Bone marrow (tissue), 2 donors: Measurements from ENCODE around the gene PITX1.
"Not testable (repeated sequence)": the region's sequence is repeated elsewhere in the genome, so short reads cannot be mapped to it uniquely, and the experiment has no call there.

Experiments
- DNase-seq, 2 donors: peaks; one replicate each; lab custom pipeline; 2025; lab: John Stamatoyannopoulos, UW

Gene PITX1

GRCh38 chr5:135033901-135034235 lies at the start of gene PITX1:
PITX1 (minus strand) TSS chr5:135034228; CDS start chr5:135033881, 347 bp downstream.
- no peak for DNase-seq

- not testable (repeated sequence) for DNase-seq
These were observed 49.3 kb upstream of the PITX1 start for GRCh38 chr5:135083334-135083733.

GRCh38 chr5:135081240-135081639 lies 47.2 kb upstream of the PITX1 start:
- no peak for DNase-seq

- DNase-seq: no peak
These were observed 45.7 kb upstream of the PITX1 start for GRCh38 chr5:135079760-135080159.

GRCh38 chr5:135079099-135079681 lies 45.2 kb upstream of the PITX1 start:
- DNase-seq: no peak

- DNase-seq: no peak
These were observed 42.8 kb upstream of the PITX1 start for GRCh38 chr5:135076801-135077200.

- DNase-seq: no peak
These were observed 42.0 kb upstream of the PITX1 start for GRCh38 chr5:135076051-135076491.

GRCh38 chr5:135075621-135076020 lies 41.6 kb upstream of the PITX1 start:
- DNase-seq: no peak

- DNase-seq: no peak
These were observed 39.8 kb upstream of the PITX1 start for GRCh38 chr5:135073761-135074345.

GRCh38 chr5:135072387-135073281 lies 38.6 kb upstream of the PITX1 start:
- no peak for DNase-seq

- DNase-seq: no peak
These were observed 37.3 kb upstream of the PITX1 start for GRCh38 chr5:135071311-135071710.

GRCh38 chr5:135069895-135070657 lies 36.0 kb upstream of the PITX1 start:
- no peak for DNase-seq

GRCh38 chr5:135069016-135069770 lies 35.2 kb upstream of the PITX1 start:
- DNase-seq: no peak

GRCh38 chr5:135067587-135067986 lies 33.6 kb upstream of the PITX1 start:
- DNase-seq: no peak

- no peak for DNase-seq
These were observed 32.8 kb upstream of the PITX1 start for GRCh38 chr5:135066781-135067180.

GRCh38 chr5:135065306-135066265 lies 31.6 kb upstream of the PITX1 start:
- DNase-seq: no peak

- no peak for DNase-seq
These were observed 30.2 kb upstream of the PITX1 start for GRCh38 chr5:135064235-135064570.

GRCh38 chr5:135063511-135064234 lies 29.6 kb upstream of the PITX1 start:
- DNase-seq: no peak

GRCh38 chr5:135063056-135063445 lies 29.0 kb upstream of the PITX1 start:
- no peak for DNase-seq
